K562 (cell line): ENCODE data around the gene C1QTNF2. TPM values are rescaled to one million over a fixed set of nuclear protein-coding genes. Genes with fewer than 3 reads are reported as not detected.
A peak's percentile ranks its signal among the peaks of the same experiment; 100 is the strongest.

ENCODE experiments used
- ATAC-seq: fragments of 200-7000 bp; cut with Tn5 transposase; 3 replicates; pipeline ENCODE4 v1.9.1; 2020; ENCODE audit warnings: moderate library complexity
- BruUV-seq: library from RNA; stranded (reverse); fragments of 400-500 nt; replicated peaks from 2 replicates; lab custom pipeline; 2021; lab: Mats Ljungman, UMichigan
- CTCF ChIA-PET: fragments of 300-600 bp; formaldehyde crosslinking; extraction: SDS; loops from one replicate; lab custom pipeline; 2021; ENCODE audit warnings: low intra/inter-chr PET ratio; lab: Yijun Ruan, JAX
- POLR2A ChIA-PET: fragments of 300-600, 350-650 bp; sonication (Branson Sonifier 250); formaldehyde crosslinking; extraction: SDS; loops from one replicate; lab custom pipeline; 2021; ENCODE audit warnings: antibody characterized with exemption, inconsistent platforms; lab: Yijun Ruan, JAX
- DNase-seq, 4 experiments: peaks; one replicate each; pipeline versions ENCODE4 v3.0.0 to v3.0.0-alpha.2; 2011 to 2018; ENCODE audit warnings: low spot score in 3 of 4, mixed read lengths in 3 of 4; ENCODE audit errors: extremely low read depth in 1 of 4
- FAIRE-seq: peaks from 2 replicates; lab custom pipeline; 2011; peaks lifted over from hg19 to GRCh38; lab: Jason Lieb, UNC
- H2AFZ ChIP-seq: 2 replicates; pipeline ENCODE4 v1.6.0; 2011; ENCODE audit warnings: low read depth, low read length, control low read depth, inconsistent platforms
- H3K27ac ChIP-seq: fragments of 200-600 bp; 3 replicates; pipeline ENCODE4 v1.8.0; 2011; ENCODE audit warnings: low read depth, mild to moderate bottlenecking, control low read depth, inconsistent platforms, low read length, moderate library complexity, mixed read lengths; ENCODE audit errors: extremely low read depth
- H3K27me3 ChIP-seq, 2 experiments: fragments of 300-600 bp in 1 of 2; 2 replicates in 1 of 2; 3 replicates in 1 of 2; pipeline versions ENCODE4 v1.6.0 to v1.8.0; 2011; ENCODE audit warnings: inconsistent platforms in 2 of 2, low read length in 2 of 2, mild to moderate bottlenecking in 1 of 2, mixed read lengths in 1 of 2, moderate library complexity in 1 of 2; ENCODE audit not compliant: control insufficient read depth in 2 of 2, insufficient read depth in 2 of 2
- H3K36me3 ChIP-seq: fragments of 300-600 bp; 3 replicates; pipeline ENCODE4 v1.8.0; 2011; ENCODE audit warnings: mild to moderate bottlenecking, low read length, inconsistent platforms; ENCODE audit not compliant: control insufficient read depth, insufficient read depth
- H3K4me1 ChIP-seq, 2 experiments: fragments of 200-600 bp in 1 of 2; replicated peaks in 1 of 2; 2 replicates in 1 of 2; 3 replicates in 1 of 2; pipeline versions ENCODE4 v1.5.1 to v1.8.0; 2011; ENCODE audit warnings: inconsistent platforms in 2 of 2, low read length in 2 of 2, mild to moderate bottlenecking in 1 of 2, mixed read lengths in 1 of 2, moderate library complexity in 1 of 2; ENCODE audit not compliant: control insufficient read depth in 2 of 2, insufficient read depth in 2 of 2
- H3K4me2 ChIP-seq: 2 replicates; pipeline ENCODE4 v1.6.1; 2011; ENCODE audit warnings: low read length, control low read depth, inconsistent platforms, mixed read lengths; ENCODE audit not compliant: insufficient read depth
- H3K4me3 ChIP-seq: fragments of 200-600 bp; sonication (generic), shearing (Covaris generic); 2 replicates; pipeline ENCODE4 v1.5.1; 2016; ENCODE audit warnings: control low read depth, inconsistent platforms
- H3K79me2 ChIP-seq: fragments of 200-600 bp; 3 replicates; pipeline ENCODE4 v1.8.0; 2011; ENCODE audit warnings: low read length, inconsistent platforms; ENCODE audit not compliant: control insufficient read depth, insufficient read depth
- H3K9ac ChIP-seq, 2 experiments: 2 replicates each; pipeline versions ENCODE4 v1.6.0 to v1.6.1; 2011; ENCODE audit warnings: low read depth in 2 of 2, low read length in 2 of 2, control low read depth in 1 of 2, inconsistent platforms in 1 of 2, mild to moderate bottlenecking in 1 of 2, mixed read lengths in 1 of 2; ENCODE audit not compliant: insufficient read depth in 1 of 2
- H3K9me1 ChIP-seq: one replicate; pipeline ENCODE4 v1.6.0; 2011; ENCODE audit warnings: inconsistent platforms, mild to moderate bottlenecking, low read length, moderate library complexity; ENCODE audit not compliant: control insufficient read depth, insufficient read depth
- H3K9me3 ChIP-seq: replicated peaks from 2 replicates; pipeline ENCODE4 v1.5.1; 2011; ENCODE audit warnings: low read depth, low read length, inconsistent platforms; ENCODE audit not compliant: control insufficient read depth, insufficient read depth
- H4K20me1 ChIP-seq: replicated peaks from 2 replicates; pipeline ENCODE4 v1.6.1; 2011; ENCODE audit warnings: low read length, inconsistent platforms, mixed read lengths; ENCODE audit not compliant: control insufficient read depth, insufficient read depth
- AFF4 ChIP-seq: sonication (generic); formaldehyde crosslinking; IDR thresholded peaks from 2 replicates; pipeline ENCODE4 v1.8.0; 2023; ENCODE audit warnings: mild to moderate bottlenecking, missing genetic modification reagents
- DPF2 ChIP-seq: fragments of 450-650 bp; IDR thresholded peaks from 2 replicates; pipeline ENCODE4 v1.6.1; 2016
- HDGF ChIP-seq: fragments of 450-650 bp; IDR thresholded peaks from 2 replicates; pipeline ENCODE4 v1.6.1; 2016
- HMGN3 ChIP-seq: IDR thresholded peaks from 2 replicates; pipeline ENCODE4 v1.6.1; 2011; ENCODE audit warnings: borderline replicate concordance, low read depth, mild to moderate bottlenecking, mixed read lengths, low read length; ENCODE audit not compliant: insufficient read length; ENCODE audit errors: extremely low read depth
- HNRNPK ChIP-seq: fragments of 200-400 bp; formaldehyde crosslinking; IDR thresholded peaks from one replicate; pipeline ENCODE4 v1.6.1; 2018; ENCODE audit warnings: mild to moderate bottlenecking, low read depth, low read length; ENCODE audit not compliant: poor library complexity, severe bottlenecking
- MXD1 ChIP-seq: fragments of 250-450 bp; sonication (Bioruptor Pico); IDR thresholded peaks from 2 replicates; pipeline ENCODE4 v1.8.0; 2021; ENCODE audit warnings: borderline replicate concordance, mild to moderate bottlenecking, moderate library complexity; ENCODE audit not compliant: poor library complexity, severe bottlenecking
- NCOR1 ChIP-seq: fragments of 450-650 bp; IDR thresholded peaks from 2 replicates; pipeline ENCODE4 v1.6.1; 2016; ENCODE audit warnings: mild to moderate bottlenecking, moderate library complexity
- PHF21A ChIP-seq: fragments of 450-650 bp; IDR thresholded peaks from 2 replicates; pipeline ENCODE4 v1.6.1; 2017; ENCODE audit warnings: low read depth, borderline replicate concordance
- STAT5A ChIP-seq: IDR thresholded peaks from 2 replicates; pipeline ENCODE4 v1.6.1; 2012; ENCODE audit warnings: low read length, inconsistent platforms, borderline replicate concordance
- TAF7 ChIP-seq: fragments of 450-650 bp; IDR thresholded peaks from 2 replicates; pipeline ENCODE4 v1.6.1; 2016; ENCODE audit warnings: missing genetic modification characterization, missing compliant biosample characterization
- ZZZ3 ChIP-seq: fragments of 450-650 bp; IDR thresholded peaks from 2 replicates; pipeline ENCODE4 v1.6.1; 2016; ENCODE audit warnings: antibody characterized with exemption, mild to moderate bottlenecking, moderate library complexity
- WGBS: fragments of 100-300 bp; shearing (Covaris generic); methylation state at CpG from one replicate; pipeline ENCODE4 v1.1.6; 2016; ENCODE audit warnings: low coverage, mixed read lengths; ENCODE audit not compliant: insufficient coverage; ENCODE audit errors: missing lambda C conversion rate; 5-methylcytosine and 5-hydroxymethylcytosine counted together
- in situ Hi-C: fragments of 300-500 bp; cut with MboI; formaldehyde crosslinking; loops from 4 replicates; pipeline ENCODE4 v1.15.0; 2018; ENCODE audit warnings: inconsistent platforms, mixed read lengths
- intact Hi-C: fragments of 100-400 bp; cut with micrococcal nuclease; formaldehyde crosslinking; loops from 2 replicates; pipeline ENCODE4 v1.14.2; 2022
- polyA plus RNA-seq, 8 experiments: library from polyadenylated mRNA; depleted of rRNA in 4 of 8; stranded (reverse) in 5 of 8; unstranded in 3 of 8; fragments of >200 nt; fragmentation: Nextera tagmentation in 2 of 8; fragmentation: Illumina TruSeq in 1 of 8; extraction: Ambion mirVana in 2 of 8; extraction: Trizol in 1 of 8; gene quantifications; 2 replicates each; pipeline versions ENCODE4 v1.2.1 to v1.2.3, GENCODE V29; 2011 to 2014; ENCODE audit warnings: inconsistent platforms in 1 of 8, missing spikeins in 1 of 8
- total RNA-seq, 7 experiments: library from RNA; depleted of rRNA in 6 of 7; stranded (reverse); fragments of >200 nt in 6 of 7; fragmentation: Illumina TruSeq in 2 of 7; extraction: Trizol in 2 of 7; gene quantifications; 2 replicates each; pipeline versions ENCODE4 v1.2.1 to v1.2.3, GENCODE V29; 2011 to 2021; ENCODE audit warnings: low replicate concordance in 1 of 7

Gene C1QTNF2
- total and polyA plus RNA-seq, 9 of the 15 experiments (the other 6 are each of a cell fraction or from before 2014, with no cell fraction given) = not detected

DNA sequence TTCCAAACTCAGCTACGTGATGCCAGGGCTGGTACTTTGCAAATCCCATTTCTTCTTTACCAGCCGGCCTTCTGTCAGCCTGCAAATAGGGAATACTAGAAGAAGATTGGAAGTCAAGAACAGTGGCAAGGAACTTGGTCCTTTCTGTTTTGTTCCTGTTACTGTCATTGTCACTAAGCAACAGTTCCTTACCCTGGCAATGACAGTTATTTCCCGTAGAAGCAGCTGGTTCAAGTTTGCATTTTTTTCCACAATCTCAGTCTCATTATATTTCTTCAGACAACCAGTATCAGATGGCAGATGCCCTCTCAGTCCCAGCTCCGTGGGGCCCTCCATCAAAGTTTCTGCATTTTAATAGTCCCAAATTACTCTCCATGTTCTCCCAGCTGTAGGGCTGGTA, 9.1 kb upstream of the C1QTNF2 start:
- 2% methylated on average over 4 of the region's 4 CpGs for WGBS
- no peak for TF ChIP-seq HMGN3
- ATAC-seq (no peak), DNase-seq (no peak), FAIRE-seq (no peak)
- CTCF ChIA-PET = no interaction called here
- H3K9me3 ChIP-seq = no peaks in the 10 kb centered on the region
- H3K9ac ChIP-seq = no peak overlapping the region
- H3K27me3 ChIP-seq = no peaks in the 10 kb centered on the region; a peak in 2 of 5 replicates
- intact Hi-C loops (no loop called here), in situ Hi-C loops (no loop called here)
- no peaks in the 10 kb centered on the region for H3K36me3 ChIP-seq
- POLR2A ChIA-PET = interaction anchor here (0.7 to 1.2 kb wide), 4 partner anchors 12 to 112 kb away, joined by 3 to 4 read pairs (median 4); partner anchors contain the start of gene FAM200C
- no peak overlapping the region for H3K27ac ChIP-seq
- BruUV-seq = no TSS peak
- H3K9me1 ChIP-seq = peaks cover 3% of the 10 kb centered on the region
- H2AFZ ChIP-seq = no peak overlapping the region
- no peaks in the 10 kb centered on the region for H3K79me2 ChIP-seq
- no peak overlapping the region for H3K4me3 ChIP-seq
- 0 out of 5 replicates have a peak, but pooled peaks cover 0 to 5% of the 10 kb centered on the region in 2 experiments for H3K4me1 ChIP-seq
- H4K20me1 ChIP-seq = no peaks in the 10 kb centered on the region
- H3K4me2 ChIP-seq = no peak overlapping the region

GRCh38 chr5:160378330-160378729, 7.9 kb upstream of the C1QTNF2 start:
- ATAC-seq = peak; percentile 76
- TF ChIP-seq TAF7 (no peak), HDGF (no peak), AFF4 (CRISPR knock-in tag) (no peak), HNRNPK (no peak), NCOR1 (peak; percentile 60), STAT5A (no peak), ZZZ3 (no peak), PHF21A (no peak), MXD1 (CRISPR knock-in tag) (no peak), DPF2 (peak; percentile 55; the same call in 1 of the 2 replicates)

More at GRCh38 chr5:160378330-160378729, 7.9 kb upstream of the C1QTNF2 start:
- no peak overlapping the region for H3K27ac ChIP-seq
- no peaks in the 10 kb centered on the region for H3K36me3 ChIP-seq
- no peak overlapping the region for H3K4me3 ChIP-seq
- intact Hi-C loops = no loop called here
- 0% methylated on average over 2 of the region's 2 CpGs for WGBS
- 0 out of 5 replicates have a peak, but pooled peaks cover 0 to 5% of the 10 kb centered on the region in 2 experiments for H3K4me1 ChIP-seq
- peaks cover 0 to 2% of the 10 kb centered on the region in 2 experiments; a peak in 3 of 5 replicates for H3K27me3 ChIP-seq
- POLR2A ChIA-PET = interaction anchor here (0.7 to 1.5 kb wide), 4 partner anchors 9 to 36 kb away, joined by 3 to 6 read pairs (median 3); no protein-coding TSS in a partner anchor
- CTCF ChIA-PET = no interaction called here
- H4K20me1 ChIP-seq = no peaks in the 10 kb centered on the region
- BruUV-seq = no TSS peak
- H3K9ac ChIP-seq = no peak overlapping the region
- H3K9me1 ChIP-seq = peaks cover 3% of the 10 kb centered on the region
- no peaks in the 10 kb centered on the region for H3K79me2 ChIP-seq
- peak in 1 of 4 experiments; percentile 36 for DNase-seq
- no peak overlapping the region for H3K4me2 ChIP-seq
- H2AFZ ChIP-seq = no peak overlapping the region
- no peaks in the 10 kb centered on the region for H3K9me3 ChIP-seq
- in situ Hi-C loops = no loop called here
- FAIRE-seq = no peak
